Neural progenitor cell (in vitro differentiated cells): ENCODE data around the gene POM121.
"Not testable (repeated sequence)": the region's sequence is repeated elsewhere in the genome, so short reads cannot be mapped to it uniquely, and the experiment has no call there.

Source experiments
- CTCF ChIP-seq: fragments of 200-600 bp; sonication (generic); IDR thresholded peaks from 2 replicates; pipeline ENCODE4 v1.5.1; 2017; ENCODE audit warnings: antibody characterized with exemption, mild to moderate bottlenecking
- EZH2 ChIP-seq: fragments of 200-600 bp; sonication (generic); IDR thresholded peaks from 2 replicates; pipeline ENCODE4 v1.6.1; 2017; ENCODE audit warnings: antibody characterized with exemption, mild to moderate bottlenecking, moderate library complexity
- EZH2phosphoT487 ChIP-seq: fragments of 200-600 bp; sonication (generic); IDR thresholded peaks from 2 replicates; pipeline ENCODE4 v1.6.1; 2017; ENCODE audit warnings: antibody characterized with exemption

- not testable (repeated sequence) for TF ChIP-seq CTCF, EZH2, EZH2phosphoT487
Observed at GRCh38 chr7:72963056-72963455, 38.2 kb downstream of the POM121 start.
